T-helper 2 cell treated with Interferon-gamma antibody and Interleukin-4, amounts not matched to agents 5 μg/mL and 100 μg/mL, for 36 hours (primary cell): ENCODE measurements around the gene CALHM6.

Experiments
- DNase-seq: peaks from one replicate; pipeline ENCODE4 v3.0.0; 2021; ENCODE audit warnings: low spot score
- H3K27ac Mint-ChIP-seq: one replicate; pipeline ENCODE4 v1.8.0; 2021; ENCODE audit warnings: mild to moderate bottlenecking, mixed read lengths
- H3K27me3 Mint-ChIP-seq: one replicate; pipeline ENCODE4 v1.8.0; 2021; ENCODE audit warnings: low read depth, mixed read lengths
- H3K36me3 Mint-ChIP-seq: one replicate; pipeline ENCODE4 v1.8.0; 2021; ENCODE audit warnings: low read depth, mixed read lengths
- H3K4me1 Mint-ChIP-seq: one replicate; pipeline ENCODE4 v1.8.0; 2021; ENCODE audit warnings: low read depth, mixed read lengths
- H3K4me3 Mint-ChIP-seq: one replicate; pipeline ENCODE4 v1.8.0; 2022; ENCODE audit warnings: mild to moderate bottlenecking, moderate library complexity, mixed read lengths
- H3K9me3 Mint-ChIP-seq: one replicate; pipeline ENCODE4 v1.8.0; 2021; ENCODE audit warnings: mixed read lengths

Gene CALHM6

DNA sequence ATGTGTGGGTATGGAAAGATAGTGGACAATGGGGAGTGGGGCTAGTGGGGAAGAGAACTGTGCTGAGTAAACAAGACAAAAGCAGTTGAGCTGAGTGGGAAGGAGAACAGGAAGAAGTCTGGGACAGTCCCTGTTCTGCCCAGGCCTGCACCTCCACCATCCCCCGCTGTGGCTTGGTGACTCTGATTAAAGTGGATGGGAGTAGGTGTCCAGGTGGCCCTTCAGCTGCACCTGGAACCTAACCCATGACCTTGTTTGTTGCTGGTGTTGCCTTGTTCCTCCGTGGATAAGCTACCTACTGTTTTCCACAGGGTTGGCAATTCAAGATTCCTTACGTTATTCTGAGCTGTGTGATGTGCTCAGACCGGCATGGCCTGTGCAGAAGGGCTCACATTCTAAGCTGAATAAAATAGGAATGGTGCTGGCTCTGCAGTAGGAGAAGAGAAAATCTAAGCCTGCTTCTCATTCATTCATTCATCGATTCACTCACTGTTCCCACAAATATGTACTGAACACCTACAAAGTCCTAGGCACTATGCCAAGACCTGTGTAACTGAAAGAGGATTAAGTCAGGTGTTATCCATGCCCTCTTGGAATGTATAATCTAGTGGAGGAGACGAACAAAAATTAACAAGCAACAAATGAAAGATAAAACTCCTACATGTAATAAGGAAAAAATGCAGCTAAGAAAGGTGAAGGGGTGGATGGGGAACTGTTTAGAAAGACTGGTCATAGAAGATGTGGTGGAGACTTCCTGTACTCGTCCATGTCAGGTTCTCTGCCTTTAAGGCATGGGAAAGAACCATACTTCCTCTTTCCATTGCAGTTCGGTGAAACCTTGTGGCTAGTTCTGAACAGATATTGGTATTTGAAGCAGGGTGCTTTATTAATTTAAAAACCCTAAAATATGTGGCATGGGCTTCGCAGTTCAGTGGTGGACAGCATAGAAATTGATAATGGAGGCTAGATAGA is 10.1 kb upstream of the CALHM6 start:
- no peak for DNase-seq
- Mint-ChIP-seq H3K36me3 (no peaks in the 10 kb centered on the region), H3K4me1 (peaks cover 24% of the 10 kb centered on the region), H3K27me3 (peaks cover 29% of the 10 kb centered on the region), H3K27ac (no peak overlapping the region), H3K4me3 (no peak overlapping the region), H3K9me3 (no peaks in the 10 kb centered on the region)

DNA sequence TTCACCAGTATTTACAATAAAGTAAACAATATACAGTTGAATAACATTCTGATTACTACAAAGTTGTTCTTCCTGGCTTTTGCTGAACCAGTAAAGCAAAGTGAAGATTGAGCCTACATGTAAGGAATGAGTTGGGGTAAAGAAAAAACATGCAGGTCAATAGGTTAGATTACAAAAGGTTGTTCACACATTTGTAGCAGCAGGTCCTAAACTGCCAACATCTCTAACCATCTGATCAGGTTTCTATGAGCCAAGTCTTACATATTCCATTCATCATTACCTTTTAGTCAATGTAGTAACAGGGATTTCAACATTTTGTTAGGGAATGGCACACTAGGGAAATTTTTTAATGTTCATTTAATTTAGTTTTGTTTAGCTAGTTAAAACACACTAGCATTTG is 9.3 kb upstream of the CALHM6 start:
- Mint-ChIP-seq H3K27ac (no peak overlapping the region), H3K4me3 (no peak overlapping the region), H3K9me3 (no peaks in the 10 kb centered on the region), H3K27me3 (peaks cover 29% of the 10 kb centered on the region), H3K36me3 (no peaks in the 10 kb centered on the region), H3K4me1 (peaks cover 29% of the 10 kb centered on the region)
- no peak for DNase-seq

- no peak overlapping the region for H3K27ac Mint-ChIP-seq
- H3K4me1 Mint-ChIP-seq, result peaks cover 28% of the 10 kb centered on the region
- H3K4me3 Mint-ChIP-seq, result no peak overlapping the region
- H3K36me3 Mint-ChIP-seq, result no peaks in the 10 kb centered on the region
- peaks cover 29% of the 10 kb centered on the region for H3K27me3 Mint-ChIP-seq
- DNase-seq, result no peak
- H3K9me3 Mint-ChIP-seq, result no peaks in the 10 kb centered on the region
Measured at GRCh38 chr6:116452531-116452930, 8.6 kb upstream of the CALHM6 start.

- H3K9me3 Mint-ChIP-seq, result no peaks in the 10 kb centered on the region
- no peak overlapping the region for H3K4me3 Mint-ChIP-seq
- no peak overlapping the region for H3K27ac Mint-ChIP-seq
- H3K27me3 Mint-ChIP-seq, result peaks cover 28% of the 10 kb centered on the region
- no peak for DNase-seq
- H3K4me1 Mint-ChIP-seq, result peaks cover 34% of the 10 kb centered on the region
- H3K36me3 Mint-ChIP-seq, result no peaks in the 10 kb centered on the region
Measured at GRCh38 chr6:116456106-116456505, 5.1 kb upstream of the CALHM6 start.

- Mint-ChIP-seq H3K27ac (no peak overlapping the region), H3K36me3 (peaks cover 3% of the 10 kb centered on the region), H3K27me3 (peaks cover 29% of the 10 kb centered on the region), H3K4me3 (peak overlapping the region; percentile 60), H3K9me3 (no peaks in the 10 kb centered on the region), H3K4me1 (peaks cover 36% of the 10 kb centered on the region)
- DNase-seq, result no peak
Measured at GRCh38 chr6:116456927-116457326, 4.2 kb upstream of the CALHM6 start.

DNA sequence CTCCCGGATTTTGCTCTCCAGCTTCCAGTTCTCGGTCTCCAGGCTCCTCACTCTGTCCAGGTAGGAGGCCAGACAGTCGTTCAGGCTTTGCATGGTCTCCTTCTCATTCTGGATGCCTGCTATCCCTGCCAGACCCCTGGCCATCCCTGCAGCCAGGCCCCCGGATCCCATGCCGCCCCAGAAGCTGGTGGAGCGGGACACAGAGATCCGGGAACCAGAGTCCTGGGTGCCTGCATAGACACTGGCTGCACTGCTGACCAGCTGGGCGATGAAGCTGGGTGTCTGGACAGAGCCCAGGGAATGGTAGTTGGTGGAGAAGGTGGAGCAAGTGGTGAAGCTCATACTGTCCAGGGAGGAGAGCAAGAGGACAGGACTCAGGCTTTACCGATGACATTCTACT is 2.9 kb upstream of the CALHM6 start:
- DNase-seq, result no peak
- peaks cover 35% of the 10 kb centered on the region for H3K27me3 Mint-ChIP-seq
- no peak overlapping the region for H3K27ac Mint-ChIP-seq
- peaks cover 8% of the 10 kb centered on the region for H3K36me3 Mint-ChIP-seq
- no peaks in the 10 kb centered on the region for H3K9me3 Mint-ChIP-seq
- no peak overlapping the region for H3K4me3 Mint-ChIP-seq
- H3K4me1 Mint-ChIP-seq, result peaks cover 41% of the 10 kb centered on the region

GRCh38 chr6:116459927-116460326 is 1.2 kb upstream of the CALHM6 start:
- Mint-ChIP-seq H3K9me3 (no peaks in the 10 kb centered on the region), H3K27ac (no peak overlapping the region), H3K27me3 (peaks cover 30% of the 10 kb centered on the region), H3K4me1 (peaks cover 53% of the 10 kb centered on the region), H3K36me3 (peaks cover 14% of the 10 kb centered on the region), H3K4me3 (no peak overlapping the region)
- no peak for DNase-seq

- peaks cover 41% of the 10 kb centered on the region for H3K27me3 Mint-ChIP-seq
- H3K36me3 Mint-ChIP-seq, result peaks cover 14% of the 10 kb centered on the region
- H3K4me3 Mint-ChIP-seq, result peak overlapping the region; percentile 75
- H3K4me1 Mint-ChIP-seq, result peaks cover 54% of the 10 kb centered on the region
- peak overlapping the region; percentile 51 for H3K27ac Mint-ChIP-seq
- peak; percentile 64 for DNase-seq
- H3K9me3 Mint-ChIP-seq, result no peaks in the 10 kb centered on the region
Measured at GRCh38 chr6:116461932-116462885, 1.0 kb downstream of the CALHM6 start.

- Mint-ChIP-seq H3K4me1 (peaks cover 59% of the 10 kb centered on the region), H3K4me3 (peak overlapping the region; percentile 75), H3K27ac (no peak overlapping the region), H3K27me3 (peaks cover 43% of the 10 kb centered on the region), H3K36me3 (peaks cover 14% of the 10 kb centered on the region), H3K9me3 (no peaks in the 10 kb centered on the region)
- DNase-seq, result no peak
Measured at GRCh38 chr6:116463301-116463700, 2.1 kb downstream of the CALHM6 start.

- Mint-ChIP-seq H3K9me3 (peaks cover 4% of the 10 kb centered on the region), H3K27ac (no peak overlapping the region), H3K36me3 (peaks cover 14% of the 10 kb centered on the region), H3K4me3 (no peak overlapping the region), H3K27me3 (peaks cover 51% of the 10 kb centered on the region), H3K4me1 (peaks cover 52% of the 10 kb centered on the region)
- DNase-seq, result no peak
Measured at GRCh38 chr6:116465246-116465645, 4.1 kb downstream of the CALHM6 start.

DNA sequence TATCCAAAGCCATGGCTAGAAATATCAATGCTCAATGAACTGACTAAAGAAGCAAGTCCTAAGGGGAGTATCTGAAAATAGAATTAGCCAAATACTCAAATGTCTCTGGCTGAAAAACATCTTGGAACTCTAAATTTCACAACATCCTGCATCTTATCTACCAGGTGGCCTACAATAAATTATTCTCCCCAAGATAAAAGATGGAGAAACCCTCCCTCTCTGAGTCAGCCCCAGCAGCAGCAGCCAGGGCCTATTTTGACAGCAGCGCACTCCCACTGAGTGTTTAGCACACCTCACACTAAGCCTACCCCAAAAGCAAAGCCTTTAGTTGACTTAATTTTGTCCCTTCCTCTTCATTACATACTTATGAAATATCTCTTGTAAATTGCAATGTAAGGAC is 5.9 kb downstream of the CALHM6 start:
- Mint-ChIP-seq H3K4me3 (no peak overlapping the region), H3K4me1 (peaks cover 37% of the 10 kb centered on the region), H3K27ac (no peak overlapping the region), H3K36me3 (peaks cover 10% of the 10 kb centered on the region), H3K9me3 (peaks cover 4% of the 10 kb centered on the region), H3K27me3 (peaks cover 53% of the 10 kb centered on the region)
- DNase-seq, result no peak

GRCh38 chr6:116467514-116467913 is 6.3 kb downstream of the CALHM6 start:
- Mint-ChIP-seq H3K27ac (no peak overlapping the region), H3K36me3 (peaks cover 10% of the 10 kb centered on the region), H3K4me1 (peaks cover 35% of the 10 kb centered on the region), H3K9me3 (peaks cover 4% of the 10 kb centered on the region), H3K27me3 (peaks cover 55% of the 10 kb centered on the region), H3K4me3 (no peak overlapping the region)
- DNase-seq, result no peak

GRCh38 chr6:116468293-116468692 is 7.1 kb downstream of the CALHM6 start:
- H3K4me1 Mint-ChIP-seq, result peaks cover 30% of the 10 kb centered on the region

DNA sequence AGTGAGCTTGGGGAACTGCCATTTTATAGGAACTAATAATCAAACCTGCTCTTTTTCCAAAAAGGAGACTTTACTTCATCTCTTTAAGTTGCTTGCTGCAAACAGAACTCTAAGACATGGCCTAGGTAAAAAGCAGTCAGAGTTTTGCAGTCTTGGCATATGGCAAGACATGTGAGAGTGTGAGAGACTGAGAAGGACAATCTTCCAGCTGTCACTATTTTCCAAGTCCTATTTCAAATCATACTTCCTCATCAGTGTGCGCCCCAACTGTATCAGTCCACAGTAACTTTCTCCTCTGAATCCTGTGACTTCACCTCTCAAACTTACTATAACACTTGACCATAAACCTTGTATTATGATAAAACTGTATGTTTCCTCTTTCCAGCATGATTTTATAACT is 10.4 kb downstream of the CALHM6 start:
- peaks cover 4% of the 10 kb centered on the region for H3K9me3 Mint-ChIP-seq
- peaks cover 1% of the 10 kb centered on the region for H3K36me3 Mint-ChIP-seq
- H3K27ac Mint-ChIP-seq, result no peak overlapping the region
- H3K4me3 Mint-ChIP-seq, result no peak overlapping the region
- DNase-seq, result no peak
- H3K27me3 Mint-ChIP-seq, result peaks cover 47% of the 10 kb centered on the region
- H3K4me1 Mint-ChIP-seq, result peaks cover 30% of the 10 kb centered on the region

More at GRCh38 chr6:116468293-116468692, 7.1 kb downstream of the CALHM6 start:
- H3K4me3 Mint-ChIP-seq, result no peak overlapping the region
- H3K27ac Mint-ChIP-seq, result no peak overlapping the region
- H3K9me3 Mint-ChIP-seq, result peaks cover 4% of the 10 kb centered on the region
- peaks cover 51% of the 10 kb centered on the region for H3K27me3 Mint-ChIP-seq
- peaks cover 5% of the 10 kb centered on the region for H3K36me3 Mint-ChIP-seq
- no peak for DNase-seq
